Adrenal gland (tissue), 5 donors: Measurements from ENCODE around the gene RNF146.

Experiments used
- POLR2A ChIP-seq, 2 donors: fragments of 450-650 bp; IDR thresholded peaks; one replicate each; pipeline ENCODE4 v1.6.1; 2017; ENCODE audit warnings: antibody characterized with exemption in 2 of 2, mild to moderate bottlenecking in 2 of 2, moderate library complexity in 1 of 2
- TF ChIP-seq, protein P1 (sequence below), 6 experiments: fragments of 450-650 bp in 4 of 6; fragments of 200-600 bp in 2 of 6; sonication (generic) in 1 of 6; IDR thresholded peaks; 1 replicate in 5 of 6; 2 replicates in 1 of 6; pipeline versions ENCODE4 v1.5.1 to v1.8.0; 2016 to 2021; ENCODE audit warnings: antibody characterized with exemption in 6 of 6, mild to moderate bottlenecking in 2 of 6, moderate library complexity in 1 of 6
- donor health status: DM: no; HTN: no; CAD: no.

DNA sequence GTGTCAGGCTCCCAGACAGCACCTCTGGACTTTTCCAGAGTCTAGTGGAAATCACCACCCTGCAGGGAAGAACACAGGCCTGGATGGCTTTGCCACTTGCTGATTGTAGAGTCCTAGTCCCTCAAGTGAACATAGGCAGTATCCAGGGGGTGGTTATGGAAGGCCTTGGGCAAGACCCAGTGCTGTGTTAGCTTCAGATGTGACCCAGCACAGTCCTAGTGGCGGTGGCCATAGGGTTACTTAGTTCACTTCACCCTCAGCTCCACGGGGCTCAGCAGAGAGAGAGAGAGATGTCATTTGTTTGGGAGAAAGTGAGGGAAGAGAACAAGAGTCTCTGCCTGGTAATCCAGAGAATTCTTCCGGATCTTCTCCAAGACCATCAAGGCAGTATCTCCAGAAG, 37.3 kb downstream of the RNF146 start:
- TF ChIP-seq, protein P1, sequence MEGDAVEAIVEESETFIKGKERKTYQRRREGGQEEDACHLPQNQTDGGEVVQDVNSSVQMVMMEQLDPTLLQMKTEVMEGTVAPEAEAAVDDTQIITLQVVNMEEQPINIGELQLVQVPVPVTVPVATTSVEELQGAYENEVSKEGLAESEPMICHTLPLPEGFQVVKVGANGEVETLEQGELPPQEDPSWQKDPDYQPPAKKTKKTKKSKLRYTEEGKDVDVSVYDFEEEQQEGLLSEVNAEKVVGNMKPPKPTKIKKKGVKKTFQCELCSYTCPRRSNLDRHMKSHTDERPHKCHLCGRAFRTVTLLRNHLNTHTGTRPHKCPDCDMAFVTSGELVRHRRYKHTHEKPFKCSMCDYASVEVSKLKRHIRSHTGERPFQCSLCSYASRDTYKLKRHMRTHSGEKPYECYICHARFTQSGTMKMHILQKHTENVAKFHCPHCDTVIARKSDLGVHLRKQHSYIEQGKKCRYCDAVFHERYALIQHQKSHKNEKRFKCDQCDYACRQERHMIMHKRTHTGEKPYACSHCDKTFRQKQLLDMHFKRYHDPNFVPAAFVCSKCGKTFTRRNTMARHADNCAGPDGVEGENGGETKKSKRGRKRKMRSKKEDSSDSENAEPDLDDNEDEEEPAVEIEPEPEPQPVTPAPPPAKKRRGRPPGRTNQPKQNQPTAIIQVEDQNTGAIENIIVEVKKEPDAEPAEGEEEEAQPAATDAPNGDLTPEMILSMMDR (IDR thresholded peaks at IDR 0.05), result no peak
- no peak for TF ChIP-seq POLR2A (IDR thresholded peaks at IDR 0.05)
